Stomach (tissue), 9 donors: ENCODE measurements around the gene ISOC1. TPM values are rescaled to one million over a fixed set of nuclear protein-coding genes. Genes with fewer than 3 reads are reported as not detected.

Experiments
- DNase-seq, 2 donors: peaks; one replicate each; pipeline versions ENCODE4 v3.0.0 to v3.0.0-alpha.2; 2013 to 2019
- H3K27ac ChIP-seq, 5 donors: fragments of 200-600 bp in 4 of 5; sonication (generic) in 4 of 5; one replicate each; pipeline ENCODE4 v1.5.1; 2013 to 2019; ENCODE audit warnings: mild to moderate bottlenecking in 1 of 5, moderate library complexity in 1 of 5
- H3K27me3 ChIP-seq, 3 donors: fragments of 200-600 bp; sonication (generic); one replicate each; pipeline ENCODE4 v1.5.1; 2017 to 2019; ENCODE audit warnings: mixed run types in 1 of 3
- H3K36me3 ChIP-seq, 4 donors: fragments of 200-600 bp; sonication (generic); 1 replicate in 3 of 4; 2 replicates in 1 of 4; pipeline ENCODE4 v1.5.1; 2016 to 2019
- H3K4me1 ChIP-seq, 4 donors: fragments of 200-600 bp; sonication (generic); one replicate each; pipeline ENCODE4 v1.5.1; 2016 to 2019
- H3K4me3 ChIP-seq, 4 donors: fragments of 200-600 bp; sonication (generic) in 3 of 4; one replicate each; pipeline ENCODE4 v1.5.1; 2016 to 2019; ENCODE audit warnings: mild to moderate bottlenecking in 1 of 4
- H3K9me3 ChIP-seq, 4 donors: fragments of 200-600 bp; sonication (generic); one replicate each; pipeline ENCODE4 v1.5.1; 2016 to 2019
- EP300 ChIP-seq: sonication (generic); formaldehyde crosslinking; IDR thresholded peaks from one replicate; pipeline ENCODE4 v1.6.1; 2017; ENCODE audit warnings: antibody characterized with exemption
- POLR2A ChIP-seq, 4 donors: fragments of 450-650 bp; IDR thresholded peaks; one replicate each; pipeline ENCODE4 v1.6.1; 2016; ENCODE audit warnings: antibody characterized with exemption in 4 of 4, control low read depth in 2 of 4, mild to moderate bottlenecking in 1 of 4, moderate library complexity in 1 of 4
- POLR2AphosphoS5 ChIP-seq, 3 donors: sonication (generic); formaldehyde crosslinking; IDR thresholded peaks; one replicate each; pipeline ENCODE4 v1.6.1; 2016; ENCODE audit warnings: antibody characterized with exemption in 3 of 3
- whole genome bisulfite sequencing, 5 donors: extraction: QIAGEN DNeasy Blood & Tissue Kit in 3 of 5; methylation state at CpG; one replicate each; pipeline versions ENCODE4 v1.1.5 to v1.1.7; 2013 to 2018; 5-methylcytosine and 5-hydroxymethylcytosine counted together
- intact Hi-C: fragments of 100-400 bp; cut with DNase I; formaldehyde crosslinking; loops from one replicate; pipeline ENCODE4 v1.15.1; 2023; ENCODE audit warnings: low total_unique reads
- polyA plus RNA-seq, 3 donors: library from polyadenylated mRNA; stranded (reverse); fragments of 200-250 nt; gene quantifications; one replicate each; pipeline ENCODE4 v1.2.3, GENCODE V29; 2013
- total RNA-seq, 5 donors: library from RNA; depleted of rRNA; stranded (reverse); fragments of >200 nt; gene quantifications; one replicate each; pipeline versions ENCODE4 v1.1.0 to v1.2.3, GENCODE V29; 2014 to 2016
- TF ChIP-seq, protein P1 (sequence below), 7 experiments: fragments of 450-650 bp in 4 of 7; fragments of 200-600 bp in 3 of 7; sonication (generic) in 3 of 7; IDR thresholded peaks; one replicate each; pipeline ENCODE4 v1.5.1; 2016 to 2019; ENCODE audit warnings: antibody characterized with exemption in 7 of 7, control low read depth in 2 of 7, mild to moderate bottlenecking in 1 of 7
- donor health status: healthy with polysubstance abuse.
- donor health status: Bipolar disorder and iron deficiency.
- donor health status: healthy.

The ISOC1 gene
- total and polyA plus RNA-seq, 8 donors: 3.1 to 39.4 (median 18.3) TPM; not detected in 1

DNA sequence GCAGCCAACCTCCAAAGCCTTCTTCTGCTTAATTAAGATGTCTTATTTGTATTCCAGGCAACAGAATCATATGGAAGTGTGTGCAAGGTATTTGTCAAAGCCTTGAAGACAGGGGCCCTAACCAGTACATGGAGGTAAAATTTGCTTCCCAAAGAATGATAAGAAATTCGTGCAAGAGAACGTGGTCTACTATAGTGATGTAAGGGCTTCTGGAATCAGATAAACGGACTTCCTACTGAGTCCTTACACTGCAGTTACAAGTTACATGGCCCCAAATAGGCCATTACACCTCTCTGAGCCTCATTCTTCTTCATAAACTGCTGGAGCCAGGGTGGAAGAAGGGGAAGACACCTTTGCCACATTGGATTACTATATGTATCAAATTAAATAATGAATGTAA, 15.9 kb upstream of the ISOC1 start:
- no peaks in the 10 kb centered on the region for H3K27me3 ChIP-seq
- intact Hi-C loops: no loop called here
- DNase-seq: no peak
- no peaks in the 10 kb centered on the region for H3K9me3 ChIP-seq
- H3K4me3 ChIP-seq: no peak overlapping the region
- 57 to 81% (median 64%) methylated on average over 3 of the region's 3 CpGs for WGBS, 5 donors
- no peaks in the 10 kb centered on the region for H3K36me3 ChIP-seq
- TF ChIP-seq, protein P1, sequence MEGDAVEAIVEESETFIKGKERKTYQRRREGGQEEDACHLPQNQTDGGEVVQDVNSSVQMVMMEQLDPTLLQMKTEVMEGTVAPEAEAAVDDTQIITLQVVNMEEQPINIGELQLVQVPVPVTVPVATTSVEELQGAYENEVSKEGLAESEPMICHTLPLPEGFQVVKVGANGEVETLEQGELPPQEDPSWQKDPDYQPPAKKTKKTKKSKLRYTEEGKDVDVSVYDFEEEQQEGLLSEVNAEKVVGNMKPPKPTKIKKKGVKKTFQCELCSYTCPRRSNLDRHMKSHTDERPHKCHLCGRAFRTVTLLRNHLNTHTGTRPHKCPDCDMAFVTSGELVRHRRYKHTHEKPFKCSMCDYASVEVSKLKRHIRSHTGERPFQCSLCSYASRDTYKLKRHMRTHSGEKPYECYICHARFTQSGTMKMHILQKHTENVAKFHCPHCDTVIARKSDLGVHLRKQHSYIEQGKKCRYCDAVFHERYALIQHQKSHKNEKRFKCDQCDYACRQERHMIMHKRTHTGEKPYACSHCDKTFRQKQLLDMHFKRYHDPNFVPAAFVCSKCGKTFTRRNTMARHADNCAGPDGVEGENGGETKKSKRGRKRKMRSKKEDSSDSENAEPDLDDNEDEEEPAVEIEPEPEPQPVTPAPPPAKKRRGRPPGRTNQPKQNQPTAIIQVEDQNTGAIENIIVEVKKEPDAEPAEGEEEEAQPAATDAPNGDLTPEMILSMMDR (IDR thresholded peaks at IDR 0.05): no peak
- TF ChIP-seq EP300 (no peak), POLR2AphosphoS5 (IDR thresholded peaks at IDR 0.05) (no peak), POLR2A (IDR thresholded peaks at IDR 0.05) (no peak)
- H3K27ac ChIP-seq: no peak overlapping the region
- H3K4me1 ChIP-seq: no peaks in the 10 kb centered on the region

DNA sequence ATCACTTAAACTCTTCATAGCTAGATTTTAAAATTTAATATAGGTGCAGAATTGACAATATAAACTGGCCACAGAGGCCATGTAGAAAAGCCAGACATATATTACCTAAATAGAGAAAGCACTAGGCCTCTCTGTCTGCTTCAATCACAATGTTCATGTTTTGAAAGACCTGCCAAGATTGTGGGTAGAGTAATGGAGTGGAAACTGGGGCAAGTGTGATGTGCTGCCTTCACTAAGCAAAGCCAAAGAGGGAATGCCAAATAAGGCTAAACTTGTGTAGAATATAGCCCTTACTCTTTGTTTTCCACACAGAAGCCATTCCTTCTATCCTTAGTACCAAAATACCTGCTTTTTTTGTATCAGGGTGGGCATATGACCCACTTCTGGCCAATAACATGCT, 15.1 kb upstream of the ISOC1 start:
- no peaks in the 10 kb centered on the region for H3K27me3 ChIP-seq
- TF ChIP-seq POLR2AphosphoS5 (IDR thresholded peaks at IDR 0.05) (no peak), POLR2A (IDR thresholded peaks at IDR 0.05) (no peak), EP300 (no peak)
- TF ChIP-seq, protein P1 (IDR thresholded peaks at IDR 0.05): no peak
- H3K4me1 ChIP-seq: no peaks in the 10 kb centered on the region
- intact Hi-C loops: no loop called here
- no peak overlapping the region for H3K27ac ChIP-seq
- no peaks in the 10 kb centered on the region for H3K9me3 ChIP-seq
- no peak overlapping the region for H3K4me3 ChIP-seq
- no peak for DNase-seq
- no peaks in the 10 kb centered on the region for H3K36me3 ChIP-seq

DNA sequence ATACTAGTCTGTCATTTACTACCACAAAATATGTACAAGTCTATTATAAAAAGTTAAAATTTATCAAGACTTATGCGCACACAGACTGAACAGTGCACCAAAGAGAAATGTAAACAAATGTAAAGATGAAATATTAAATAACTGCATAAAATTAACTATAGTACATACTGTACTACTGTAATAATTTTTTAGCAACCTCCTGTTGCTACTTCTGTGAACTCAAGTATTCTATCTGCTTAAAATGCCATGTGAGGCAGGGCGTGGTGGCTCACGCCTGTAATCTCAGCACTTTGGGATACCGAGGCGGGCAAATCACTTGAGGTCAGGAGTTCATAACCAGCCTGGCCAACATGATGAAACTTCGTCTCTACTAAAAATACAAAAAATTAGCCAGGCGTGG, 13.8 kb upstream of the ISOC1 start:
- no peaks in the 10 kb centered on the region for H3K36me3 ChIP-seq
- 67 to 82% (median 73%) methylated on average over 7 of the region's 7 CpGs for WGBS, 5 donors
- intact Hi-C loops: no loop called here
- no peak overlapping the region for H3K4me3 ChIP-seq
- TF ChIP-seq POLR2AphosphoS5 (IDR thresholded peaks at IDR 0.05): no peak
- TF ChIP-seq EP300: no peak
- no peak for TF ChIP-seq POLR2A (IDR thresholded peaks at IDR 0.05)
- TF ChIP-seq, protein P1 (IDR thresholded peaks at IDR 0.05): no peak
- no peak overlapping the region for H3K27ac ChIP-seq
- H3K4me1 ChIP-seq: no peaks in the 10 kb centered on the region
- no peaks in the 10 kb centered on the region for H3K9me3 ChIP-seq
- no peaks in the 10 kb centered on the region for H3K27me3 ChIP-seq
- DNase-seq: no peak

DNA sequence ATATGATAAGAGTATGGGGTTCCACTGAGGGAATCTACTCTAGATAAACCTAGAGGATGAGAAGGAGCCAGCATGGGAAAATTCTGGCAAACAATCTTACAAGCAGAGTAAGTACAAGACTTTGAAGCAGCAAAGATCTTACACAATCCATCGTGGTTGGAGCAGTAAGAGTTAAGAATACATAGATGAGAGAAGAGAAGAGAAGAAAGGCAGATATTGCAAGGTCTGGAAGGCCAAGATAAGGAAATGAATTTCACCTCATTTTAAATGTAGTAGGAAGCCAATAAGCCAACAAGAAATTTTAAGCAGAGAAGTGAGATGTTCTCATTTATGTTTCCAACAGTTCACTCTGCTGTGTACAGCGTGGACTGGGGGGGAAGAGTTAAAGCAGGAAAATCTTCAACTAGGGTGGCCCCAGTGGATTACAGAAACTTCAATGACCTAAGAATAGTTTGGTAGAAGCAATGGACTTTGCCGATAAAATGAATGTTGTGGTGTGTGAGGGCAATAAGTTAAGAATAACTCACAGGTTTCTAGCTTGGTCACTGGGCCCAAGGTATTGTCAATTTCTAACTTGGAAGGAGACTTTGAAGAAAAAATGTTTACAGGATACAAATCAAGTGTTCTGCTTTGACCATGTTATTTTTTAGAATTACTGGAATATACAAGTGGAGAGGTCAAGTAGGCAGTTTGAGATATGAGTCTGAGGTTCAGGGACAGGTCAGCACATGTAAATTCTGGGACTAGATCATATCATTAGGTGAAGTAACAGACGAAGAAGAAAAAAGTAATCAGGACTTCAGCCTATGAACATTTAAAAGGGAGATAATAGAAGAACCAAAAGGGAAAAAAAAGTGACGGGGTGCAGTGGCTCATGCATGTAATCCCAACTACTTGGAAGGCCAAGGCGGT, 12.1 kb upstream of the ISOC1 start:
- no peak overlapping the region for H3K27ac ChIP-seq
- TF ChIP-seq POLR2A (IDR thresholded peaks at IDR 0.05) (no peak), EP300 (no peak), POLR2AphosphoS5 (IDR thresholded peaks at IDR 0.05) (no peak)
- TF ChIP-seq, protein P1 (IDR thresholded peaks at IDR 0.05): no peak
- no peak overlapping the region for H3K4me3 ChIP-seq
- H3K36me3 ChIP-seq: no peaks in the 10 kb centered on the region
- H3K9me3 ChIP-seq: no peaks in the 10 kb centered on the region
- no peaks in the 10 kb centered on the region for H3K4me1 ChIP-seq
- intact Hi-C loops: no loop called here
- 79 to 83% (median 82%) methylated on average over 6 of the region's 6 CpGs for WGBS, 5 donors
- no peaks in the 10 kb centered on the region for H3K27me3 ChIP-seq
- no peak for DNase-seq
